ENCODE results near the gene UBAC2.

DNA sequence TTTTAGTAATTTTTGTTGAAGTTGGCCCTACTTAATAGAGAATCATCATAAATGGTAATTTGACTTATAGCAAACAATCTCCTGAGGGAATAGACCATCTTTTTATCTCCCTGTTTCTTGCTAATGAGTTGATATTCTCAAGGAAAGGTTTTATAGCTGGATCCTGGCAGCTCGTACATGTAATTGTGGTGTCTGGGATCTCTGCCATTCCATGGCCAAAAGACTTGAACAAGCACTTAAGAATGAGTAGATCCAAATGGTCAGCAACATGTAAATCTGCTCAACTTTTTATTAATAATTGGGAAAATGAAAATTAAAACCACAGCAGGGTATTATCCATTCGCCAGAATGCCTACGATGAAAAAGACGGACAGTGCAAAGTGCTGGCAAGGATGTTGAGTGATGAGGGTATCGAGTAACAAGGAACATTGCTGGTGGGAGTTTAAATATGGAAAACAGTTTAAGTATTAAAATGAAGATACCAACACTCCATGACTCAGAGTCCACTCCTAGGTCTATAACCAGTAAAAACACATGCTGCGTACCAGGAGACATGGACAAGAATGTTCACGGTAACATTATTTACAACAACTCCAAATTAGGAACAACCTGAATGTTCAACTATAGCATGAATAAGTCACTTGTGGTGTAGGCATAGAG lies 62.6 kb downstream of the UBAC2 start:
- no peak for TF ChIP-seq CTCF (IDR thresholded peaks at IDR 0.05)
- no peak for TF ChIP-seq POLR2A (IDR thresholded peaks at IDR 0.05)

Data from heart left ventricle (tissue), 13 donors.